ENCODE results near the gene CHSY1.

DNA sequence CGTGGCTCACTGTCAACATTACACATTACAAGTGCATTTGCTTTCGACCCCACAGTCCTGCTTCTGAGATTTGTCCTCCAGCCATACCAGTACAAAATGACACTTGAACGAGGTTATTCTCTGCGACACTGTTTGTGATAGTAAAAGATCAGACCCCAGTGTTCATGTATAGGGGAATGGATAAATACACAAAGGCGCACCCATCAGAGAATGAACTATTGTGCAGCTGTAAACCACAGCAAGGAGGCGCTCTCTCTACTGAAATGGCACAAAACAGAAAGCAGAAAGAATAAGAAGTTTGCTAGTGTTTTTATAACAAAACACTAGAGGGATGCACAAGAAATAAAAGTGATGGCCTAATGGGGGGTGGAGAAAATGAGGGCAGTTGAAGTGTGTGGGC lies 4.9 kb upstream of the CHSY1 start:
- TF ChIP-seq, protein P1, sequence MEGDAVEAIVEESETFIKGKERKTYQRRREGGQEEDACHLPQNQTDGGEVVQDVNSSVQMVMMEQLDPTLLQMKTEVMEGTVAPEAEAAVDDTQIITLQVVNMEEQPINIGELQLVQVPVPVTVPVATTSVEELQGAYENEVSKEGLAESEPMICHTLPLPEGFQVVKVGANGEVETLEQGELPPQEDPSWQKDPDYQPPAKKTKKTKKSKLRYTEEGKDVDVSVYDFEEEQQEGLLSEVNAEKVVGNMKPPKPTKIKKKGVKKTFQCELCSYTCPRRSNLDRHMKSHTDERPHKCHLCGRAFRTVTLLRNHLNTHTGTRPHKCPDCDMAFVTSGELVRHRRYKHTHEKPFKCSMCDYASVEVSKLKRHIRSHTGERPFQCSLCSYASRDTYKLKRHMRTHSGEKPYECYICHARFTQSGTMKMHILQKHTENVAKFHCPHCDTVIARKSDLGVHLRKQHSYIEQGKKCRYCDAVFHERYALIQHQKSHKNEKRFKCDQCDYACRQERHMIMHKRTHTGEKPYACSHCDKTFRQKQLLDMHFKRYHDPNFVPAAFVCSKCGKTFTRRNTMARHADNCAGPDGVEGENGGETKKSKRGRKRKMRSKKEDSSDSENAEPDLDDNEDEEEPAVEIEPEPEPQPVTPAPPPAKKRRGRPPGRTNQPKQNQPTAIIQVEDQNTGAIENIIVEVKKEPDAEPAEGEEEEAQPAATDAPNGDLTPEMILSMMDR (IDR thresholded peaks at IDR 0.05): no peak
- TF ChIP-seq POLR2A (IDR thresholded peaks at IDR 0.05): no peak
